ENCODE data around the gene RALB. TPM values are rescaled to one million over a fixed set of nuclear protein-coding genes. Genes with fewer than 3 reads are reported as not detected.

The RALB gene
- total and polyA plus RNA-seq, 8 donors = 26.3 to 87.4 (median 41.5) TPM

DNA sequence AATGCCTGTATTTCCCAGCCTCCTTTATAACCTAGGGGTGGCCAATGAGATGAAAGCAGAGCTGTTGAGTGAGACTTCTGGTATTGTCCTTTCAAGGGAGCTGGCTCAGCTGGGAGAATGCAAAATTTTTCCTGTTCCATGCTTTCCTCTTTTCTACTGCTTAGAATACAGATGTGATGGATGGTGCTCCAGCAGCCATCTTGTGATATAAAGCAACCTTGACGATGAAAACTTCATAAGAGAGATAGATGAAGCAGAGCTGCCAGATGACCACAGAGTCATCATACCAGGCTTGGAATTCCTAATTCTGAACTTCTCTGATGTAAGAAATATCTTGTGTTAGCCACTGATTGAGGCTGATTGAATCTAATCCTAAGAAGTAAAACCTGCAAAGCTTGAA lies 81.4 kb downstream of the RALB start:
- peaks cover 0 to 4% (median 0%) of the 10 kb centered on the region in 4 donors for H3K4me1 ChIP-seq
- no peaks in the 10 kb centered on the region for H3K36me3 ChIP-seq
- no peak overlapping the region for H3K4me3 ChIP-seq
- no peak for DNase-seq
- peaks cover 0 to 43% (median 0%) of the 10 kb centered on the region in 3 donors for H3K27me3 ChIP-seq
- intact Hi-C loops (cut with DNase I; ENCODE audit: low total_unique reads) = no loop called here
- no peaks in the 10 kb centered on the region for H3K9me3 ChIP-seq
- TF ChIP-seq POLR2AphosphoS5 (IDR thresholded peaks at IDR 0.05) (no peak), EP300 (IDR thresholded peaks at IDR 0.05) (no peak), POLR2A (IDR thresholded peaks at IDR 0.05) (no peak)
- TF ChIP-seq, protein P1, sequence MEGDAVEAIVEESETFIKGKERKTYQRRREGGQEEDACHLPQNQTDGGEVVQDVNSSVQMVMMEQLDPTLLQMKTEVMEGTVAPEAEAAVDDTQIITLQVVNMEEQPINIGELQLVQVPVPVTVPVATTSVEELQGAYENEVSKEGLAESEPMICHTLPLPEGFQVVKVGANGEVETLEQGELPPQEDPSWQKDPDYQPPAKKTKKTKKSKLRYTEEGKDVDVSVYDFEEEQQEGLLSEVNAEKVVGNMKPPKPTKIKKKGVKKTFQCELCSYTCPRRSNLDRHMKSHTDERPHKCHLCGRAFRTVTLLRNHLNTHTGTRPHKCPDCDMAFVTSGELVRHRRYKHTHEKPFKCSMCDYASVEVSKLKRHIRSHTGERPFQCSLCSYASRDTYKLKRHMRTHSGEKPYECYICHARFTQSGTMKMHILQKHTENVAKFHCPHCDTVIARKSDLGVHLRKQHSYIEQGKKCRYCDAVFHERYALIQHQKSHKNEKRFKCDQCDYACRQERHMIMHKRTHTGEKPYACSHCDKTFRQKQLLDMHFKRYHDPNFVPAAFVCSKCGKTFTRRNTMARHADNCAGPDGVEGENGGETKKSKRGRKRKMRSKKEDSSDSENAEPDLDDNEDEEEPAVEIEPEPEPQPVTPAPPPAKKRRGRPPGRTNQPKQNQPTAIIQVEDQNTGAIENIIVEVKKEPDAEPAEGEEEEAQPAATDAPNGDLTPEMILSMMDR (IDR thresholded peaks at IDR 0.05) = no peak
- no peak overlapping the region for H3K27ac ChIP-seq
- WGBS, 5 donors = 90 to 100% (median 95%) methylated on average over 1 of the region's 1 CpG

DNA sequence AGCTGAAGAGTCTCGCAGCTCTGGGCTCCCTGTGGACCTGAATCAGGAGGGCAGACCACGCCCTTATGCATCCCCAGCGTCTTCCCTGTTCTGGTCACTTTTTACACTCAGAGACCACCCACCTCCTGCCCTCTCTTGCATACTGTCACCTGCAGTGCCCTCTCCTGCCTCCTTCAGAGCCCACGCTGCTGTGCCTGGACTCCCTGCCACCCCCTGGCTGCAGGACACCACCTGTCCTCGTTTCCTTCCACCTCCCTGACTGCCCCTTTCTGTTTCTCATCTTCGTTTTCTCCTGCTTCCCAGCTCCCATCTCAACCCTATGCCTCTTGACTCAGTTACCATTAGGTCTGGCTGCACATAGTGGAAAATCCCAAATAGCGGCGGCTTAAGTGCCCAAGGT lies 84.1 kb downstream of the RALB start:
- no peak for DNase-seq
- Histone ChIP-seq H3K4me3 (no peak overlapping the region), H3K27me3 (peaks cover 0 to 54% (median 9%) of the 10 kb centered on the region in 3 donors), H3K9me3 (no peaks in the 10 kb centered on the region), H3K36me3 (no peaks in the 10 kb centered on the region), H3K27ac (no peak overlapping the region), H3K4me1 (peaks cover 0 to 4% (median 0%) of the 10 kb centered on the region in 4 donors)
- TF ChIP-seq EP300 (IDR thresholded peaks at IDR 0.05) = no peak
- TF ChIP-seq, protein P1 (IDR thresholded peaks at IDR 0.05) = no peak
- TF ChIP-seq POLR2AphosphoS5 (IDR thresholded peaks at IDR 0.05) = no peak
- TF ChIP-seq POLR2A (IDR thresholded peaks at IDR 0.05) = no peak
- intact Hi-C loops (cut with DNase I; ENCODE audit: low total_unique reads) = no loop called here
- 74 to 84% (median 80%) methylated on average over 8 of the region's 8 CpGs for WGBS, 5 donors

DNA sequence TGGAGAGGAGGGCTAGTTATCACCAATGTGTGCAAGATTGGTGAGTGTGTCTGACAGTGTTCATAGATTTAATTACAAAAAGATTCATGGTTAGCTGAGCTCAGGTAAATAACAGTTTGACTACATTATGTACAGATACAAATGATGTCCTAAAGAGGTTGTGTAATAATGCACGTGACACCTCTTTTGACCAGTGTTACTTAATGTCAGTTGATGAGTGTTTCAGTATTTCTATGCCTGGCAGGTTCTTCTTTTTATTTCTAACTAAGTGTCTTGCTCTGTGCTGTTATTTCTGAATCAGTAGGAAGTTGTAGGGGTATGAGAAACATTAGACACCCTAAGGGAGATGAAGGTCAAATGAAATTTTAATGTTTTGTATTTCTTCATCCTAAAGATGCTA lies 85.4 kb downstream of the RALB start:
- no peak for TF ChIP-seq EP300 (IDR thresholded peaks at IDR 0.05)
- TF ChIP-seq POLR2A (IDR thresholded peaks at IDR 0.05) = no peak
- no peak for TF ChIP-seq POLR2AphosphoS5 (IDR thresholded peaks at IDR 0.05)
- TF ChIP-seq, protein P1 (IDR thresholded peaks at IDR 0.05) = no peak
- intact Hi-C loops (cut with DNase I; ENCODE audit: low total_unique reads) = no loop called here
- Histone ChIP-seq H3K9me3 (no peaks in the 10 kb centered on the region), H3K4me3 (no peak overlapping the region), H3K36me3 (no peaks in the 10 kb centered on the region), H3K27ac (no peak overlapping the region), H3K4me1 (peaks cover 0 to 8% (median 2%) of the 10 kb centered on the region in 4 donors), H3K27me3 (peaks cover 0 to 67% (median 21%) of the 10 kb centered on the region in 3 donors)
- 55 to 87% (median 75%) methylated on average over 1 of the region's 1 CpG for WGBS, 5 donors
- no peak for DNase-seq

DNA sequence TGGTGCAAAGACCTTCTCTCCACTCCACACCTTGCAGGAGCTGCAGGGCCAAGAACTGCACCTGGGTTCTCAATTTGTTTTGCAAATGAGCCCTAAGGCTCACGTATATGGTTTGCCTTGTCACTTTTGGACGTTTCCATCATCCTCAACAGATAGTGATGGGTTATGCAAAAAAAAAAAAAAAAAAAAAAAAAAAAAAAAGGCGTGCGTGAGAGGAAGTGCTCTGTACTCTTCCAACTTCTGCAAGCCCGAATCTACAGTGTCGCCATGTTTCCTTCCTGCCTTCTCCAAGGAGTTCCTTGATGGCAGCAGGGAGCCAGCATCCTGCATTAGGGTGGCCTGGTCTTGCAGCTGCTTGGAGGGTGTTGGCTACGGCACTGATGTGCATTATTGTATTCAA lies 89.3 kb downstream of the RALB start:
- H3K4me3 ChIP-seq = no peak overlapping the region
- H3K36me3 ChIP-seq = no peaks in the 10 kb centered on the region
- TF ChIP-seq, protein P1 (IDR thresholded peaks at IDR 0.05) = no peak
- TF ChIP-seq POLR2AphosphoS5 (IDR thresholded peaks at IDR 0.05) = no peak
- no peaks in the 10 kb centered on the region for H3K9me3 ChIP-seq
- peaks cover 29 to 42% (median 34%) of the 10 kb centered on the region in 4 donors for H3K4me1 ChIP-seq
- WGBS, 5 donors = 56 to 69% (median 65%) methylated on average over 7 of the region's 7 CpGs
- peaks cover 12 to 88% (median 53%) of the 10 kb centered on the region in 3 donors for H3K27me3 ChIP-seq
- intact Hi-C loops (cut with DNase I; ENCODE audit: low total_unique reads) = loop anchor here (5.0 kb wide), 1 partner anchor 335 kb away; no protein-coding TSS in a partner anchor
- no peak for DNase-seq
- H3K27ac ChIP-seq = no peak overlapping the region

Measured in stomach (tissue), 9 donors.